Measurements from ENCODE around the gene SLC1A2.

Gene SLC1A2

DNA sequence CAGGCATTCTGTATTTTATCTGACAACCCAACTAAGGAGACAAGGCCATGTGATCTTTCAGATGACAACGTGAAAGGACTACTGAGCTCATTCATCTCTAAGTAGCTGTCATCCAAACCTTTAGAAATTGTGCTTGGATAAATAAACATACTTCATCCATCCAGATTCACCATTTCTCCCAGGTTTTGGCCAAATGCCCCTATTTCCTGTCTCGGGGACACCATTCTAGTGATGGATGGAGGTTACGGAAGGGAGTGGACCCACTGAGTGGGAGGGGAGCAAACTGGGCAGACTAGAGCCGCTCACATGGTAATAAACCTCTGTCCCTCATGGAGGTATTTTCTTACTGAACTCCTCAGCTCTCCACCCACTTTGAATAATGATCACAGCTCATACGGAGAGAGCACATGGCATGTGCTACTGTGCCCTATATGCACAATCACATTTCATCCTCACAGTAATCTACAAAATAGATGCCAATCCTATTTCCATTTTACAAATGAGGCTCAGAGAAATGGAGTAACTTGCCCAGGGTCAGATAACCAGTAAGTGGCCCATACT is 114.4 kb downstream of the SLC1A2 start:
- peaks cover 8 to 9% of the 10 kb centered on the region in 2 donors for H3K4me1 ChIP-seq (ENCODE audit: control insufficient read depth in 1 of 2, insufficient read depth in 2 of 2, low read length in 2 of 2)
- H3K9ac ChIP-seq (ENCODE audit: low read depth in 1 of 2, low read length in 2 of 2), result no peak overlapping the region
- no peaks in the 10 kb centered on the region for H3K27me3 ChIP-seq (ENCODE audit: control insufficient read depth in 1 of 2, insufficient read depth in 2 of 2, low read length in 2 of 2)
- H3K9me3 ChIP-seq (ENCODE audit: control insufficient read depth in 1 of 2, low read length in 2 of 2), result no peaks in the 10 kb centered on the region
- no peak overlapping the region for H3K27ac ChIP-seq (ENCODE audit: low read depth, low read length)
- no peak overlapping the region for H3K4me3 ChIP-seq (ENCODE audit: low read depth in 1 of 2, low read length in 2 of 2)
- no peaks in the 10 kb centered on the region for H3K36me3 ChIP-seq (ENCODE audit: control insufficient read depth in 1 of 2, insufficient read depth in 2 of 2, low read length in 2 of 2)

DNA sequence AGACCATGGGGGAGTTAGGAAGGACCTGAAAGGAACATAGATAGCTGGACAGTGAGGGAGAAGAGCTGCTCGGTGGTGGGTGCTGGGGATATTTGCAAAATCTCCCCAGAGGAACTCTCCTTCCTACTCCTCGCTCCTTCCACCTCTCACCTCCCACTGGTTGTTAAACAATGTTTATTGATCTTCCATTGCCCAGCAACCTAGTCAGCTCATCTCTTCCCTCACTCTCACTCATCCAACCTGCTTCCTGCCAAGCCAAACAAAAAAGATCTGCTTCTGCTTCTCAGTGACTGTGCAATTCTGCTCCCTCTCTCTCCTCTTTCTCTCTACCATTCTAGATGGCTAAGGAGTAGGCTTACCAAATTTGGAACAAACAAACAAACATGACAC is 115.0 kb downstream of the SLC1A2 start:
- Histone ChIP-seq H3K27ac (ENCODE audit: low read depth, low read length) (no peak overlapping the region), H3K4me3 (ENCODE audit: low read depth in 1 of 2, low read length in 2 of 2) (no peak overlapping the region), H3K36me3 (ENCODE audit: control insufficient read depth in 1 of 2, insufficient read depth in 2 of 2, low read length in 2 of 2) (no peaks in the 10 kb centered on the region), H3K9ac (ENCODE audit: low read depth in 1 of 2, low read length in 2 of 2) (no peak overlapping the region), H3K4me1 (ENCODE audit: control insufficient read depth in 1 of 2, insufficient read depth in 2 of 2, low read length in 2 of 2) (peaks cover 8 to 9% of the 10 kb centered on the region in 2 donors), H3K9me3 (ENCODE audit: control insufficient read depth in 1 of 2, low read length in 2 of 2) (no peaks in the 10 kb centered on the region), H3K27me3 (ENCODE audit: control insufficient read depth in 1 of 2, insufficient read depth in 2 of 2, low read length in 2 of 2) (no peaks in the 10 kb centered on the region)

DNA sequence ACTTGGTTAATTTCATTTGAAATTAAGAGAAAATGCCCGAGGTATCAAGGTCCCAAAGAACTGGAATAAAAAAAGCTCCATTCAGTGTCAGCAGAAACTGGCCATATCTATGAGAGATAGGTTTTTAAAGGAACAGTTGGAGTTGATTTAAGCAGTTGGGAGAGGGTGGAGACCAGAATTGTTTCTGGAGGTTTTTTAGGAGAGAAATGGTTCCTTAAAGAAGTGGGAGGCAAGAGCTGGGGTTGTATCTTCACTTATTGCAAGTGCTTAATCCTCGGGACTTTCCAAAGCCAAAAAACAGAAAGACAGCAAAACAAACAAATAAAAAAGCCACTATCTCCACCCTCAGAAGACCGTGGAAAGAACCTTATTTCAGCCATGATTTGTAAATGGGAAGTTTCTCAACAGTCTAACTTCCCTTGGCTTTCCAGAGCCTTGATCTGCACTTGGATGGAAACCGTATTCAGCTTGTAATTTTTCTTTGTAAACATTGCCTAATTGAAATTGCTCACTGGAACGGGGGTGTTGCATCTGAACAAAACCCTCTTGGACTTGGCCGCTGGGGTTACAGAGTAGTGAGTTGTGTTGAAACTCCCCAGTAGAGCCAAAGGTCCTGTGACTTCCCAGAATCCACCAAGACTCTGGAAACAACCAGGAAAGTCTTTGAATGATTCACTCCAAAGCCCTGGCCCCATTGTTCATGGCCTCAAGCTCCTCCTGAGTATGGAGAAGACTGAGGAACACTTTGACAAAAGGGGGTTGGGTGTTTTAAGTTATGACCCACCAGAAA is 115.6 kb downstream of the SLC1A2 start:
- no peak overlapping the region for H3K27ac ChIP-seq (ENCODE audit: low read depth, low read length)

GRCh38 chr11:35302398-35302797 is 117.0 kb downstream of the SLC1A2 start:
- H3K27ac ChIP-seq (ENCODE audit: low read depth, low read length), result no peak overlapping the region
- H3K9me3 ChIP-seq (ENCODE audit: control insufficient read depth in 1 of 2, low read length in 2 of 2), result no peaks in the 10 kb centered on the region
- H3K9ac ChIP-seq (ENCODE audit: low read depth in 1 of 2, low read length in 2 of 2), result no peak overlapping the region
- no peak overlapping the region for H3K4me3 ChIP-seq (ENCODE audit: low read depth in 1 of 2, low read length in 2 of 2)
- H3K36me3 ChIP-seq (ENCODE audit: control insufficient read depth in 1 of 2, insufficient read depth in 2 of 2, low read length in 2 of 2), result no peaks in the 10 kb centered on the region
- H3K27me3 ChIP-seq (ENCODE audit: control insufficient read depth in 1 of 2, insufficient read depth in 2 of 2, low read length in 2 of 2), result no peaks in the 10 kb centered on the region
- H3K4me1 ChIP-seq (ENCODE audit: control insufficient read depth in 1 of 2, insufficient read depth in 2 of 2, low read length in 2 of 2), result peaks cover 8 to 9% of the 10 kb centered on the region in 2 donors

More for the DNA sequence above, 115.6 kb downstream of the SLC1A2 start:
- Histone ChIP-seq H3K27me3 (ENCODE audit: control insufficient read depth in 1 of 2, insufficient read depth in 2 of 2, low read length in 2 of 2) (no peaks in the 10 kb centered on the region), H3K9ac (ENCODE audit: low read depth in 1 of 2, low read length in 2 of 2) (no peak overlapping the region), H3K36me3 (ENCODE audit: control insufficient read depth in 1 of 2, insufficient read depth in 2 of 2, low read length in 2 of 2) (no peaks in the 10 kb centered on the region), H3K4me1 (ENCODE audit: control insufficient read depth in 1 of 2, insufficient read depth in 2 of 2, low read length in 2 of 2) (peaks cover 8 to 9% of the 10 kb centered on the region in 2 donors), H3K4me3 (ENCODE audit: low read depth in 1 of 2, low read length in 2 of 2) (no peak overlapping the region), H3K9me3 (ENCODE audit: control insufficient read depth in 1 of 2, low read length in 2 of 2) (no peaks in the 10 kb centered on the region)

- no peaks in the 10 kb centered on the region for H3K4me1 ChIP-seq (ENCODE audit: control insufficient read depth in 1 of 2, insufficient read depth in 2 of 2, low read length in 2 of 2)
These were observed 121.0 kb downstream of the SLC1A2 start for GRCh38 chr11:35298369-35298768.

GRCh38 chr11:35295751-35296150 is 123.6 kb downstream of the SLC1A2 start:
- Histone ChIP-seq H3K4me1 (ENCODE audit: control insufficient read depth in 1 of 2, insufficient read depth in 2 of 2, low read length in 2 of 2) (no peaks in the 10 kb centered on the region), H3K9ac (ENCODE audit: low read depth in 1 of 2, low read length in 2 of 2) (no peak overlapping the region), H3K27ac (ENCODE audit: low read depth, low read length) (no peak overlapping the region), H3K4me3 (ENCODE audit: low read depth in 1 of 2, low read length in 2 of 2) (no peak overlapping the region), H3K9me3 (ENCODE audit: control insufficient read depth in 1 of 2, low read length in 2 of 2) (no peaks in the 10 kb centered on the region), H3K27me3 (ENCODE audit: control insufficient read depth in 1 of 2, insufficient read depth in 2 of 2, low read length in 2 of 2) (no peaks in the 10 kb centered on the region), H3K36me3 (ENCODE audit: control insufficient read depth in 1 of 2, insufficient read depth in 2 of 2, low read length in 2 of 2) (no peaks in the 10 kb centered on the region)

More at GRCh38 chr11:35298369-35298768, 121.0 kb downstream of the SLC1A2 start:
- Histone ChIP-seq H3K9ac (ENCODE audit: low read depth in 1 of 2, low read length in 2 of 2) (no peak overlapping the region), H3K36me3 (ENCODE audit: control insufficient read depth in 1 of 2, insufficient read depth in 2 of 2, low read length in 2 of 2) (no peaks in the 10 kb centered on the region), H3K4me3 (ENCODE audit: low read depth in 1 of 2, low read length in 2 of 2) (no peak overlapping the region), H3K27me3 (ENCODE audit: control insufficient read depth in 1 of 2, insufficient read depth in 2 of 2, low read length in 2 of 2) (no peaks in the 10 kb centered on the region), H3K9me3 (ENCODE audit: control insufficient read depth in 1 of 2, low read length in 2 of 2) (no peaks in the 10 kb centered on the region), H3K27ac (ENCODE audit: low read depth, low read length) (no peak overlapping the region)

GRCh38 chr11:35293699-35294098 is 125.7 kb downstream of the SLC1A2 start:
- Histone ChIP-seq H3K36me3 (ENCODE audit: control insufficient read depth in 1 of 2, insufficient read depth in 2 of 2, low read length in 2 of 2) (no peaks in the 10 kb centered on the region), H3K27me3 (ENCODE audit: control insufficient read depth in 1 of 2, insufficient read depth in 2 of 2, low read length in 2 of 2) (no peaks in the 10 kb centered on the region), H3K27ac (ENCODE audit: low read depth, low read length) (no peak overlapping the region), H3K4me1 (ENCODE audit: control insufficient read depth in 1 of 2, insufficient read depth in 2 of 2, low read length in 2 of 2) (no peaks in the 10 kb centered on the region), H3K4me3 (ENCODE audit: low read depth in 1 of 2, low read length in 2 of 2) (no peak overlapping the region), H3K9me3 (ENCODE audit: control insufficient read depth in 1 of 2, low read length in 2 of 2) (no peaks in the 10 kb centered on the region), H3K9ac (ENCODE audit: low read depth in 1 of 2, low read length in 2 of 2) (no peak overlapping the region)

DNA sequence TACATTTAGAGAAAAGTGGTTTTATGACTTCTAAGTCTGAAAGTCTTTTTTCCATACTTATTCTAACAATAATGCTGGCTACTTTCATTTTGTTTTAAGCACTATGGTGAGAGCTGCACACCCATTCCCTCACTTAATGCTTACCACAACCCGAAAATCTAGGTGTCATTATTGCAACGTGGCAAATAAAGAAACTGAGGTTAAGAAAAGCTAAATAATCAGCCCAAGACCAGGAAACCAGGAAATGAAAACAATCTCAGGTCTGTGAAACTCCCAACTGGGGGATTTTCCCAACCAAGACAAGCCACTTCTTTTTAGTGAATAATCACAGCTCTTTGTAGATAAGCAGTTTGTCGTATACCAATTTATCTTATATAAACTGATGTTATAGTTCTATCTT is 126.3 kb downstream of the SLC1A2 start:
- H3K4me3 ChIP-seq (ENCODE audit: low read depth in 1 of 2, low read length in 2 of 2), result no peak overlapping the region
- no peaks in the 10 kb centered on the region for H3K27me3 ChIP-seq (ENCODE audit: control insufficient read depth in 1 of 2, insufficient read depth in 2 of 2, low read length in 2 of 2)
- H3K9ac ChIP-seq (ENCODE audit: low read depth in 1 of 2, low read length in 2 of 2), result no peak overlapping the region
- H3K9me3 ChIP-seq (ENCODE audit: control insufficient read depth in 1 of 2, low read length in 2 of 2), result no peaks in the 10 kb centered on the region
- no peaks in the 10 kb centered on the region for H3K4me1 ChIP-seq (ENCODE audit: control insufficient read depth in 1 of 2, insufficient read depth in 2 of 2, low read length in 2 of 2)
- H3K36me3 ChIP-seq (ENCODE audit: control insufficient read depth in 1 of 2, insufficient read depth in 2 of 2, low read length in 2 of 2), result no peaks in the 10 kb centered on the region
- H3K27ac ChIP-seq (ENCODE audit: low read depth, low read length), result no peak overlapping the region

DNA sequence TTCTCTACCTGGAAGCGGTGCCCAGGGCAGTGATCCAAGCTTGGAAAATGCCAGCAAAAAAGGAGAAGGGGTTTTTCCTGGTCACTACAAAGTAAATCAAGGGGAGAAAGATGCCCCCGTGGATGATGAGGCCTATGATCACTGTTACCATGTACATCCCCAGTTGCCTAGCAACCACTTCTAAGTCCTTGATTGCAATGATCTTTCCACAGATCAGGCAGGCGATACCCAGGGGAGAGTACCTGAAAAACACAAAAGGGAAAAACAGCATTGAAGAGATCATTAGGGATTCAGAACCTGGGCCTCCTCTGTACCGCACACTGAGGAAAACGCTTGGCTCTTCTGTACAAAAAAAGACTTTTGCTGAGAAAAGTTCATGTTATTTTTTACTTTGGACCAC is 127.1 kb downstream of the SLC1A2 start:
- H3K4me1 ChIP-seq (ENCODE audit: control insufficient read depth in 1 of 2, insufficient read depth in 2 of 2, low read length in 2 of 2), result no peaks in the 10 kb centered on the region
- no peaks in the 10 kb centered on the region for H3K36me3 ChIP-seq (ENCODE audit: control insufficient read depth in 1 of 2, insufficient read depth in 2 of 2, low read length in 2 of 2)
- H3K27me3 ChIP-seq (ENCODE audit: control insufficient read depth in 1 of 2, insufficient read depth in 2 of 2, low read length in 2 of 2), result no peaks in the 10 kb centered on the region
- H3K9me3 ChIP-seq (ENCODE audit: control insufficient read depth in 1 of 2, low read length in 2 of 2), result no peaks in the 10 kb centered on the region
- no peak overlapping the region for H3K9ac ChIP-seq (ENCODE audit: low read depth in 1 of 2, low read length in 2 of 2)
- H3K27ac ChIP-seq (ENCODE audit: low read depth, low read length), result no peak overlapping the region
- H3K4me3 ChIP-seq (ENCODE audit: low read depth in 1 of 2, low read length in 2 of 2), result no peak overlapping the region

- no peaks in the 10 kb centered on the region for H3K9me3 ChIP-seq (ENCODE audit: control insufficient read depth in 1 of 2, low read length in 2 of 2)
- no peaks in the 10 kb centered on the region for H3K36me3 ChIP-seq (ENCODE audit: control insufficient read depth in 1 of 2, insufficient read depth in 2 of 2, low read length in 2 of 2)
- no peaks in the 10 kb centered on the region for H3K4me1 ChIP-seq (ENCODE audit: control insufficient read depth in 1 of 2, insufficient read depth in 2 of 2, low read length in 2 of 2)
- no peak overlapping the region for H3K4me3 ChIP-seq (ENCODE audit: low read depth in 1 of 2, low read length in 2 of 2)
- H3K27ac ChIP-seq (ENCODE audit: low read depth, low read length), result no peak overlapping the region
- H3K9ac ChIP-seq (ENCODE audit: low read depth in 1 of 2, low read length in 2 of 2), result no peak overlapping the region
- no peaks in the 10 kb centered on the region for H3K27me3 ChIP-seq (ENCODE audit: control insufficient read depth in 1 of 2, insufficient read depth in 2 of 2, low read length in 2 of 2)
These were observed 128.5 kb downstream of the SLC1A2 start for GRCh38 chr11:35290876-35291275.
